GM20431 (cell line): ENCODE measurements around the gene GJB4.
"Not testable (repeated sequence)": the region's sequence is repeated elsewhere in the genome, so short reads cannot be mapped to it uniquely, and the experiment has no call there.

Source experiments
- in situ Hi-C: fragments of 300-500 bp; cut with MseI, MboI; formaldehyde crosslinking; loops from one replicate; pipeline ENCODE4 v1.15.0; 2020; ENCODE audit warnings: low sequenced_read_pairs; ENCODE audit not compliant: unreplicated experiment

The GJB4 gene

GRCh38 chr1:34792868-34793727 lies 33.6 kb downstream of the GJB4 start, which contains the start of gene GJA4:
TSS of gene GJA4 (plus strand) at chr1:34792999. CDS start at chr1:34794214, 1,215 bp downstream.
- in situ Hi-C loops = no loop called here

GRCh38 chr1:34794001-34794789 lies 34.7 kb downstream of the GJB4 start:
- in situ Hi-C loops = no loop called here

- in situ Hi-C loops = no loop called here
Observed at GRCh38 chr1:34794790-34795180, 35.2 kb downstream of the GJB4 start.

GRCh38 chr1:34795916-34796315 lies 36.4 kb downstream of the GJB4 start:
- in situ Hi-C loops = no loop called here

- in situ Hi-C loops = no loop called here
Observed at GRCh38 chr1:34796990-34797389, 37.5 kb downstream of the GJB4 start.

- in situ Hi-C loops = no loop called here
Observed at GRCh38 chr1:34800214-34800613, 40.7 kb downstream of the GJB4 start.

- in situ Hi-C loops = no loop called here
Observed at GRCh38 chr1:34803770-34804169, 44.2 kb downstream of the GJB4 start.

- in situ Hi-C loops = no loop called here
Observed at GRCh38 chr1:34806396-34806795, 46.9 kb downstream of the GJB4 start.

GRCh38 chr1:34808051-34808810 lies 48.7 kb downstream of the GJB4 start:
- in situ Hi-C loops = no loop called here

- in situ Hi-C loops = not testable (repeated sequence)
Observed at GRCh38 chr1:34810781-34811180, 51.2 kb downstream of the GJB4 start.
